Mucosa of rectum (tissue), 2 donors: Measurements from ENCODE around the gene TNPO2.
A peak's percentile ranks its signal among the peaks of the same experiment; 100 is the strongest.
"Not testable (repeated sequence)": the region's sequence is repeated elsewhere in the genome, so short reads cannot be mapped to it uniquely, and the experiment has no call there.

ENCODE experiments used
- H3K27ac ChIP-seq, 2 donors: one replicate each; pipeline ENCODE4 v1.7.0; 2013; ENCODE audit warnings: inconsistent platforms in 2 of 2, low read depth in 2 of 2, low read length in 2 of 2
- H3K27me3 ChIP-seq, 2 donors: one replicate each; pipeline ENCODE4 v1.7.0; 2013; ENCODE audit warnings: low read length in 2 of 2; ENCODE audit not compliant: control insufficient read depth in 2 of 2, insufficient read depth in 2 of 2
- H3K36me3 ChIP-seq, 2 donors: one replicate each; pipeline ENCODE4 v1.7.0; 2013; ENCODE audit warnings: low read length in 2 of 2; ENCODE audit not compliant: control insufficient read depth in 2 of 2, insufficient read depth in 2 of 2
- H3K4me1 ChIP-seq, 2 donors: one replicate each; pipeline ENCODE4 v1.7.0; 2013; ENCODE audit warnings: low read length in 2 of 2, mild to moderate bottlenecking in 1 of 2; ENCODE audit not compliant: control insufficient read depth in 2 of 2, insufficient read depth in 2 of 2
- H3K4me3 ChIP-seq, 2 donors: one replicate each; pipeline ENCODE4 v1.7.0; 2013; ENCODE audit warnings: low read length in 2 of 2
- H3K9ac ChIP-seq, 2 donors: one replicate each; pipeline ENCODE4 v1.7.0; 2013; ENCODE audit warnings: low read length in 2 of 2, low read depth in 1 of 2, mild to moderate bottlenecking in 1 of 2
- H3K9me3 ChIP-seq, 2 donors: one replicate each; pipeline ENCODE4 v1.7.0; 2013; ENCODE audit warnings: low read length in 2 of 2; ENCODE audit not compliant: control insufficient read depth in 2 of 2
- donor health status: healthy.
- donor health status: Normal muscosa, but diverticular disease.

The TNPO2 gene

GRCh38 chr19:12681074-12681987 lies 42.4 kb downstream of the TNPO2 start, which contains the start of gene DHPS:
Gene DHPS, minus strand, starts transcription at chr19:12681880. Its CDS starts 114 bp downstream, at chr19:12681766.
- H3K4me3 ChIP-seq: peak within 1 kb of the TSS; percentile 87 to 94
- H3K9me3 ChIP-seq: no peaks in the 10 kb centered on the region
- H3K36me3 ChIP-seq: peaks cover 26 to 30% of the 10 kb centered on the region in 2 donors
- H3K4me1 ChIP-seq: peaks cover 2 to 4% of the 10 kb centered on the region in 2 donors
- peak within 1 kb of the TSS; percentile 91 to 98 for H3K27ac ChIP-seq
- H3K27me3 ChIP-seq: no peaks in the 10 kb centered on the region
- peak within 1 kb of the TSS; percentile 89 to 98 for H3K9ac ChIP-seq

- H3K36me3 ChIP-seq: peaks cover 36 to 43% of the 10 kb centered on the region in 2 donors
- H3K9ac ChIP-seq: no peak overlapping the region
- H3K4me1 ChIP-seq: peaks cover 2 to 4% of the 10 kb centered on the region in 2 donors
- H3K9me3 ChIP-seq: no peaks in the 10 kb centered on the region
- H3K27me3 ChIP-seq: no peaks in the 10 kb centered on the region
- no peak overlapping the region for H3K27ac ChIP-seq
- H3K4me3 ChIP-seq: no peak overlapping the region
Measured at GRCh38 chr19:12680034-12680433, 43.7 kb downstream of the TNPO2 start.

- not testable (repeated sequence) for H3K4me3 ChIP-seq, H3K9ac ChIP-seq, H3K27ac ChIP-seq, H3K4me1 ChIP-seq, H3K27me3 ChIP-seq, H3K9me3 ChIP-seq
- peaks cover 46 to 55% of the 10 kb centered on the region in 2 donors for H3K36me3 ChIP-seq
Measured at GRCh38 chr19:12678039-12678438, 45.7 kb downstream of the TNPO2 start.

DNA sequence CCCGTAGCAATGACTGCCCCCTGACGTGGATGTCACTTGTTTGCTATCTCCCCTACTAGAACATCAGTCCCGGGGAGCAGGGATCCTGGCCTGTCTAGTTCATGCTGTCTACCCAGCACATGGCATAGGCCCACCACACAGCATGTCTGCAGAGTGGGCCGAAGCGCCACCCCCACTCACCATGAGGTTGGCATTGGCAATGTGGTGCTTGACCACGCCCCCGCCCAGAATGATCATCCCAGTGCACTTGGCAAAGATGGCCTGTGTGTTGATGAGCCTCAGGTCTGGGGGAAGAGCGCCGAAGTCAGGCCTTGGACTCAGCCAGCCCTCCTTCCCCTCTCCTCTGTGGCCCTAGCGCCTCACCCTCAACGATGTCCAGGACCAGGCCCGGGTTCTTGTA lies 46.8 kb downstream of the TNPO2 start:
- H3K36me3 ChIP-seq: peaks cover 53 to 60% of the 10 kb centered on the region in 2 donors
- H3K4me3 ChIP-seq: no peak overlapping the region
- H3K9ac ChIP-seq: no peak overlapping the region
- H3K27ac ChIP-seq: no peak overlapping the region
- H3K4me1 ChIP-seq: peaks cover 2 to 4% of the 10 kb centered on the region in 2 donors
- H3K27me3 ChIP-seq: no peaks in the 10 kb centered on the region
- no peaks in the 10 kb centered on the region for H3K9me3 ChIP-seq

- H3K4me3 ChIP-seq: no peak overlapping the region
- H3K4me1 ChIP-seq: peaks cover 2 to 4% of the 10 kb centered on the region in 2 donors
- H3K27me3 ChIP-seq: no peaks in the 10 kb centered on the region
- peak overlapping the region in 1 of 2 donors; percentile 6 for H3K27ac ChIP-seq
- H3K9ac ChIP-seq: no peak overlapping the region
- no peaks in the 10 kb centered on the region for H3K9me3 ChIP-seq
- peaks cover 53 to 60% of the 10 kb centered on the region in 2 donors for H3K36me3 ChIP-seq
Measured at GRCh38 chr19:12676384-12676792, 47.3 kb downstream of the TNPO2 start.

DNA sequence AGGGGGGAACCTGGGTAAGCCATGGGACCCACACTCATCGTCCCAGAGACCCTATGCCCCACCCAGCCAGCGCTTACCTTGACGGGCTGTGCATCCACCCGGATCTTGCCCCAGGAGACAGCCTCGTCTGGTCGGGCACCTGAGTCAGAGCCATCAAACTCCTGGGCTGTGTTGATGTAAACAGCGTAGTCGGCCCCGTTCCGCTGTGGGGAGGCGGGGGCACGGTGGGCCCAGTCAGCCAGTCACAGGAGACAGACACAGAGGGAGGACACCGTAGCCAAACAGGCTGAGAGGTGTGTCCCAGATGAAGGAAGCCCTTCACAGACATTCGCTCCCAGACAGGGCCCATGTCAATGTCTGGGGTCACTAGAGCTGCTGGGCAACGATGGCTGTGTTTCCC lies 47.8 kb downstream of the TNPO2 start:
- no peak overlapping the region for H3K4me3 ChIP-seq
- peaks cover 2 to 4% of the 10 kb centered on the region in 2 donors for H3K4me1 ChIP-seq
- peaks cover 53 to 60% of the 10 kb centered on the region in 2 donors for H3K36me3 ChIP-seq
- H3K9ac ChIP-seq: no peak overlapping the region
- no peak overlapping the region for H3K27ac ChIP-seq
- no peaks in the 10 kb centered on the region for H3K27me3 ChIP-seq
- no peaks in the 10 kb centered on the region for H3K9me3 ChIP-seq

DNA sequence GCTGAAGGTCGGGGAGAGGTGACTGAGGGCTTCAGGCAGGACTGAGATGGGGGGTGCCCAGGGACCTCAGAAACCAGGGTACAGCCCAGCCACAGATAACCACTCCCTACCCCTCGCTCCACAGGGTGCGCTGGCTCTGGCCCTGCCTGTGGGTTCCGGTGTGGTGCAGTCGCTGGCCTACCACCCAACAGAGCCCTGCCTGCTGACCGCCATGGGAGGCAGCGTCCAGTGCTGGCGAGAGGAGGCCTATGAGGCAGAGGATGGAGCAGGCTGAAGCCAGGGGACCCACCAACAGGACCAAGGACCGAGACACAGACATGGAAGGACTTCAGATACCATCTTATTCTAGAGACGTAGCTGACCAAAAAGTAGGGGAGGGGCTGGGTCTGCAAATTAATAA lies 48.3 kb downstream of the TNPO2 start:
- Histone ChIP-seq H3K9me3 (no peaks in the 10 kb centered on the region), H3K36me3 (peaks cover 53 to 60% of the 10 kb centered on the region in 2 donors), H3K27ac (no peak overlapping the region), H3K27me3 (no peaks in the 10 kb centered on the region), H3K9ac (no peak overlapping the region), H3K4me3 (no peak overlapping the region), H3K4me1 (peaks cover 3 to 5% of the 10 kb centered on the region in 2 donors)

DNA sequence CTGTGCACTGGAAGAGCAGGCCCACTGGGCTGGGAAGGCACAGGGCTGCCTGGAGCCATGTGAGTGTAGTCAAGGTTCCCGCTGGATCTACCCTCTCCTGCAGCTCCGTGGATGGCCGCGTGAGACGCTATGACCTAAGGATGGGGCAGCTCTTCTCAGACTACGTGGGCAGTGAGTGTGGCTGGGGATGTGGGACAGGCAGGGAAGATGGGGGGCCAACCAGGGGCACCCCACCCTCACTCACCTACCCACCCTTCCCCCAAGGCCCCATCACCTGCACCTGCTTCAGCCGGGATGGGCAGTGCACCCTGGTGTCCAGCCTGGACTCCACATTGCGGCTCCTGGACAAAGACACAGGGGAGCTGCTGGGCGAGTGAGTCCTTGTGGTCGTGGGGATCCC lies 51.0 kb downstream of the TNPO2 start:
- no peak overlapping the region for H3K9ac ChIP-seq
- H3K27ac ChIP-seq: no peak overlapping the region
- peaks cover 36 to 49% of the 10 kb centered on the region in 2 donors for H3K36me3 ChIP-seq
- no peaks in the 10 kb centered on the region for H3K27me3 ChIP-seq
- peaks cover 16 to 17% of the 10 kb centered on the region in 2 donors for H3K4me1 ChIP-seq
- no peaks in the 10 kb centered on the region for H3K9me3 ChIP-seq
- H3K4me3 ChIP-seq: no peak overlapping the region

GRCh38 chr19:12670159-12670928 lies 53.4 kb downstream of the TNPO2 start:
- peak overlapping the region; percentile 79 to 99 for H3K4me3 ChIP-seq
- H3K9ac ChIP-seq: peak overlapping the region; percentile 68 to 86
- peaks cover 33% of the 10 kb centered on the region in 2 donors for H3K4me1 ChIP-seq
- H3K27ac ChIP-seq: peak overlapping the region; percentile 89 to 95
- no peaks in the 10 kb centered on the region for H3K9me3 ChIP-seq
- peaks cover 20 to 26% of the 10 kb centered on the region in 2 donors for H3K36me3 ChIP-seq
- H3K27me3 ChIP-seq: no peaks in the 10 kb centered on the region
